HepG2 (cell line): ENCODE data around the gene CAPS. TPM values are rescaled to one million over a fixed set of nuclear protein-coding genes. Genes with fewer than 3 reads are reported as not detected.

Experiments used
- AKNA ChIP-seq: sonication (generic); formaldehyde crosslinking; IDR thresholded peaks from 2 replicates; pipeline ENCODE4 v1.4.0; 2020; ENCODE audit warnings: missing genetic modification reagents, borderline replicate concordance
- FOXO1 ChIP-seq: sonication (generic); formaldehyde crosslinking; IDR thresholded peaks from 2 replicates; pipeline ENCODE4 v1.4.0; 2020; ENCODE audit warnings: missing genetic modification reagents
- IRF2 ChIP-seq: IDR thresholded peaks from 2 replicates; pipeline ENCODE4 v1.6.1; 2018; ENCODE audit warnings: missing genetic modification reagents, missing compliant biosample characterization
- KDM1A ChIP-seq: IDR thresholded peaks from 2 replicates; pipeline ENCODE4 v1.6.1; 2016; ENCODE audit warnings: missing compliant biosample characterization
- KLF12 ChIP-seq: sonication (generic); formaldehyde crosslinking; IDR thresholded peaks from 2 replicates; pipeline ENCODE4 v1.4.0; 2020; ENCODE audit warnings: missing genetic modification reagents, borderline replicate concordance
- MTF1 ChIP-seq: sonication (generic); formaldehyde crosslinking; IDR thresholded peaks from 2 replicates; pipeline ENCODE4 v1.5.0; 2020; ENCODE audit warnings: missing genetic modification reagents
- PLRG1 ChIP-seq: fragments of 450-650 bp; conservative IDR thresholded peaks from 2 replicates; pipeline ENCODE4 v1.6.1; 2016
- TFAP4 ChIP-seq: sonication (generic); IDR thresholded peaks from 2 replicates; pipeline ENCODE4 v1.6.1; 2016; ENCODE audit warnings: low read depth, borderline replicate concordance
- ZBTB37 ChIP-seq: sonication (generic); formaldehyde crosslinking; IDR thresholded peaks from 2 replicates; pipeline ENCODE4 v1.4.0; 2020; ENCODE audit warnings: mild to moderate bottlenecking, missing genetic modification reagents
- ZBTB40 ChIP-seq, 2 experiments: fragments of 450-650 bp in 1 of 2; sonication (generic) in 1 of 2; formaldehyde crosslinking in 1 of 2; IDR thresholded peaks; 2 replicates each; pipeline versions ENCODE4 v1.6.1 to v1.8.0; 2016 to 2022; ENCODE audit warnings: antibody characterized with exemption in 1 of 2, mild to moderate bottlenecking in 1 of 2, missing genetic modification reagents in 1 of 2
- ZNF274 ChIP-seq: sonication (generic); formaldehyde crosslinking; IDR thresholded peaks from 2 replicates; pipeline ENCODE4 v1.5.1; 2020; ENCODE audit warnings: mild to moderate bottlenecking, missing genetic modification reagents
- ZNF335 ChIP-seq: sonication (generic); formaldehyde crosslinking; IDR thresholded peaks from 2 replicates; pipeline ENCODE4 v1.4.0; 2020; ENCODE audit warnings: missing genetic modification reagents
- ZNF615 ChIP-seq: sonication (generic); formaldehyde crosslinking; IDR thresholded peaks from 2 replicates; pipeline ENCODE4 v1.5.0; 2020; ENCODE audit warnings: mild to moderate bottlenecking, missing genetic modification reagents, borderline replicate concordance
- ZNF776 ChIP-seq: sonication (generic); formaldehyde crosslinking; IDR thresholded peaks from 2 replicates; pipeline ENCODE4 v1.4.0; 2020; ENCODE audit warnings: mild to moderate bottlenecking, missing genetic modification reagents
- polyA plus RNA-seq, 8 experiments: library from polyadenylated mRNA; depleted of rRNA in 3 of 8; stranded (reverse) in 7 of 8; unstranded in 1 of 8; fragments of >200 nt; fragmentation: Illumina TruSeq in 4 of 8; extraction: Trizol in 4 of 8; gene quantifications; 2 replicates each; pipeline versions ENCODE4 v1.2.1 to v1.2.3, GENCODE V29; 2011 to 2016; ENCODE audit warnings: low read depth in 4 of 8, missing spikeins in 1 of 8, mixed read lengths in 1 of 8; ENCODE audit not compliant: insufficient read depth in 1 of 8
- total RNA-seq, 5 experiments: library from RNA; depleted of rRNA; stranded (reverse); fragments of >200 nt; fragmentation: Illumina TruSeq; extraction: Trizol; gene quantifications; 2 replicates each; pipeline ENCODE4 v1.2.3, GENCODE V29; 2016; ENCODE audit warnings: low read depth in 1 of 5

The CAPS gene
- total and polyA plus RNA-seq, 2 of the 13 experiments (the other 11 are each of a cell fraction or from before 2014, with no cell fraction given) = 3.1 TPM

- TF ChIP-seq AKNA (CRISPR knock-in tag) (no peak), ZNF274 (CRISPR knock-in tag) (no peak), ZBTB40 (IDR thresholded peaks at IDR 0.05) (no peak), ZBTB40 (CRISPR knock-in tag; IDR thresholded peaks at IDR 0.05) (no peak), MTF1 (no peak), FOXO1 (CRISPR knock-in tag) (no peak), TFAP4 (no peak), ZNF615 (CRISPR knock-in tag) (no peak), KDM1A (CRISPR knock-in tag) (no peak), ZBTB37 (CRISPR knock-in tag) (no peak), ZNF335 (CRISPR knock-in tag) (no peak), ZNF776 (no peak), PLRG1 (no peak), IRF2 (CRISPR knock-in tag) (no peak), KLF12 (CRISPR knock-in tag) (no peak)
These were observed 21.2 kb upstream of the CAPS start (continued) for GRCh38 chr19:5892772-5893275.
